Neural progenitor cell (in vitro differentiated cells): ENCODE data around the gene STX11.

Source experiments
- EZH2 ChIP-seq: fragments of 200-600 bp; sonication (generic); IDR thresholded peaks from 2 replicates; pipeline ENCODE4 v1.6.1; 2017; ENCODE audit warnings: antibody characterized with exemption, mild to moderate bottlenecking, moderate library complexity
- EZH2phosphoT487 ChIP-seq: fragments of 200-600 bp; sonication (generic); IDR thresholded peaks from 2 replicates; pipeline ENCODE4 v1.6.1; 2017; ENCODE audit warnings: antibody characterized with exemption
- TF ChIP-seq, protein P1 (sequence below): fragments of 200-600 bp; sonication (generic); IDR thresholded peaks from 2 replicates; pipeline ENCODE4 v1.5.1; 2017; ENCODE audit warnings: antibody characterized with exemption, mild to moderate bottlenecking

GRCh38 chr6:144148886-144149285 is 1.4 kb upstream of the STX11 start:
- TF ChIP-seq EZH2: no peak
- TF ChIP-seq, protein P1, sequence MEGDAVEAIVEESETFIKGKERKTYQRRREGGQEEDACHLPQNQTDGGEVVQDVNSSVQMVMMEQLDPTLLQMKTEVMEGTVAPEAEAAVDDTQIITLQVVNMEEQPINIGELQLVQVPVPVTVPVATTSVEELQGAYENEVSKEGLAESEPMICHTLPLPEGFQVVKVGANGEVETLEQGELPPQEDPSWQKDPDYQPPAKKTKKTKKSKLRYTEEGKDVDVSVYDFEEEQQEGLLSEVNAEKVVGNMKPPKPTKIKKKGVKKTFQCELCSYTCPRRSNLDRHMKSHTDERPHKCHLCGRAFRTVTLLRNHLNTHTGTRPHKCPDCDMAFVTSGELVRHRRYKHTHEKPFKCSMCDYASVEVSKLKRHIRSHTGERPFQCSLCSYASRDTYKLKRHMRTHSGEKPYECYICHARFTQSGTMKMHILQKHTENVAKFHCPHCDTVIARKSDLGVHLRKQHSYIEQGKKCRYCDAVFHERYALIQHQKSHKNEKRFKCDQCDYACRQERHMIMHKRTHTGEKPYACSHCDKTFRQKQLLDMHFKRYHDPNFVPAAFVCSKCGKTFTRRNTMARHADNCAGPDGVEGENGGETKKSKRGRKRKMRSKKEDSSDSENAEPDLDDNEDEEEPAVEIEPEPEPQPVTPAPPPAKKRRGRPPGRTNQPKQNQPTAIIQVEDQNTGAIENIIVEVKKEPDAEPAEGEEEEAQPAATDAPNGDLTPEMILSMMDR: no peak
- no peak for TF ChIP-seq EZH2phosphoT487
